HepG2 (cell line): Measurements from ENCODE around the gene FLYWCH1. TPM values are rescaled to one million over a fixed set of nuclear protein-coding genes. Genes with fewer than 3 reads are reported as not detected.
A peak's percentile ranks its signal among the peaks of the same experiment; 100 is the strongest.
"Not testable (repeated sequence)": the region's sequence is repeated elsewhere in the genome, so short reads cannot be mapped to it uniquely, and the experiment has no call there.

Experiments used
- ATAC-seq: fragments of 200-7000 bp; cut with Tn5 transposase; 3 replicates; pipeline ENCODE4 v1.9.1; 2020; ENCODE audit warnings: mild to moderate bottlenecking, moderate library complexity
- BruUV-seq: library from RNA; stranded (reverse); fragments of 400-500 nt; replicated peaks from 2 replicates; lab custom pipeline; 2021; lab: Mats Ljungman, UMichigan
- CTCF ChIA-PET: fragments of 300-600 bp; formaldehyde crosslinking; extraction: SDS; loops from one replicate; lab custom pipeline; 2021; ENCODE audit warnings: low total read pairs, inconsistent platforms, low intra/inter-chr PET ratio; lab: Yijun Ruan, JAX
- POLR2A ChIA-PET: fragments of 350-600 bp; sonication (Branson Sonifier 250); formaldehyde crosslinking; loops from one replicate; lab custom pipeline; 2020; ENCODE audit warnings: antibody characterized with exemption, inconsistent platforms; lab: Yijun Ruan, JAX
- DNase-seq: peaks from one replicate; pipeline ENCODE4 v3.0.0-alpha.2; 2015; ENCODE audit warnings: low spot score
- FAIRE-seq: peaks from 3 replicates; lab custom pipeline; 2011; peaks lifted over from hg19 to GRCh38; lab: Jason Lieb, UNC
- H2AFZ ChIP-seq: one replicate; pipeline ENCODE4 v1.6.1; 2011; ENCODE audit warnings: low read length, inconsistent platforms
- H3K27ac ChIP-seq: fragments of 300-600 bp; 3 replicates; pipeline ENCODE4 v1.8.0; 2011; ENCODE audit warnings: mixed run types, mild to moderate bottlenecking, mixed read lengths, low read length, inconsistent platforms; ENCODE audit not compliant: insufficient read depth; ENCODE audit errors: extremely low read length
- H3K27me3 ChIP-seq, 2 experiments: fragments of 200-600 bp in 1 of 2; 2 replicates in 1 of 2; 3 replicates in 1 of 2; pipeline versions ENCODE4 v1.6.0 to v1.8.0; 2011; ENCODE audit warnings: low read length in 2 of 2, mild to moderate bottlenecking in 2 of 2, moderate library complexity in 2 of 2, inconsistent platforms in 1 of 2; ENCODE audit not compliant: insufficient read depth in 2 of 2, control insufficient read depth in 1 of 2
- H3K36me3 ChIP-seq, 2 experiments: fragments of 200-600 bp in 1 of 2; replicated peaks in 1 of 2; 2 replicates in 1 of 2; 3 replicates in 1 of 2; pipeline versions ENCODE4 v1.5.1 to v1.8.0; 2011; ENCODE audit warnings: low read length in 2 of 2, inconsistent platforms in 1 of 2; ENCODE audit not compliant: insufficient read depth in 2 of 2, control insufficient read depth in 1 of 2
- H3K4me1 ChIP-seq: 2 replicates; pipeline ENCODE4 v1.5.1; 2012; ENCODE audit warnings: low read length, inconsistent platforms; ENCODE audit not compliant: insufficient read depth
- H3K4me2 ChIP-seq: 2 replicates; pipeline ENCODE4 v1.6.0; 2011; ENCODE audit warnings: low read depth, low read length, inconsistent platforms
- H3K4me3 ChIP-seq, 3 experiments: fragments of 200-600 bp in 1 of 3; sonication (generic), shearing (Covaris generic) in 1 of 3; replicated peaks in 1 of 3; 2 replicates each; pipeline ENCODE4 v1.5.1; 2011 to 2016; ENCODE audit warnings: low read length in 3 of 3, inconsistent platforms in 2 of 3, low read depth in 2 of 3, mild to moderate bottlenecking in 2 of 3, control low read depth in 1 of 3, mixed read lengths in 1 of 3; ENCODE audit not compliant: insufficient read depth in 1 of 3
- H3K79me2 ChIP-seq: one replicate; pipeline ENCODE4 v1.6.1; 2011; ENCODE audit warnings: low read length, inconsistent platforms; ENCODE audit not compliant: insufficient read depth
- H3K9ac ChIP-seq: 2 replicates; pipeline ENCODE4 v1.6.0; 2011; ENCODE audit warnings: mild to moderate bottlenecking, low read depth, low read length, inconsistent platforms; ENCODE audit not compliant: insufficient read depth
- H3K9me3 ChIP-seq: 2 replicates; pipeline ENCODE4 v1.5.1; 2012; ENCODE audit warnings: mild to moderate bottlenecking, low read length
- H4K20me1 ChIP-seq: 2 replicates; pipeline ENCODE4 v1.6.0; 2011; ENCODE audit warnings: inconsistent platforms, mild to moderate bottlenecking, low read length, moderate library complexity; ENCODE audit not compliant: insufficient read depth
- CTCF ChIP-seq: sonication (generic); formaldehyde crosslinking; IDR thresholded peaks from 2 replicates; pipeline ENCODE4 v1.5.0; 2020; ENCODE audit warnings: mild to moderate bottlenecking, missing genetic modification reagents, moderate library complexity
- RAD21 ChIP-seq: fragments of 450-650 bp; formaldehyde crosslinking; IDR thresholded peaks from 2 replicates; pipeline ENCODE4 v1.5.0; 2020; ENCODE audit warnings: mild to moderate bottlenecking
- RFX1 ChIP-seq: fragments of 450-650 bp; IDR thresholded peaks from 2 replicates; pipeline ENCODE4 v1.6.1; 2017
- SAP130 ChIP-seq: IDR thresholded peaks from 2 replicates; pipeline ENCODE4 v1.6.1; 2016; ENCODE audit warnings: low read depth
- STAG1 ChIP-seq: sonication (generic); formaldehyde crosslinking; IDR thresholded peaks from 2 replicates; pipeline ENCODE4 v1.4.0; 2020; ENCODE audit warnings: missing genetic modification reagents
- WGBS: methylation state at CpG from one replicate; pipeline ENCODE4 v1.1.6; 2017; ENCODE audit warnings: low lambda C conversion rate; 5-methylcytosine and 5-hydroxymethylcytosine counted together
- in situ Hi-C: cut with HindIII; loops from 2 replicates; pipeline ENCODE4 v1.10.0; 2017; ENCODE audit warnings: low pct_unique_long_range_greater_than_20kb; ENCODE audit not compliant: extremely low pct_ligation_motif_present
- intact Hi-C: fragments of 100-400 bp; cut with micrococcal nuclease; formaldehyde crosslinking; loops from one replicate; pipeline ENCODE4 v1.10.0; 2022; ENCODE audit not compliant: unreplicated experiment
- polyA plus RNA-seq, 8 experiments: library from polyadenylated mRNA; depleted of rRNA in 3 of 8; stranded (reverse) in 7 of 8; unstranded in 1 of 8; fragments of >200 nt; fragmentation: Illumina TruSeq in 4 of 8; extraction: Trizol in 4 of 8; gene quantifications; 2 replicates each; pipeline versions ENCODE4 v1.2.1 to v1.2.3, GENCODE V29; 2011 to 2016; ENCODE audit warnings: low read depth in 4 of 8, missing spikeins in 1 of 8, mixed read lengths in 1 of 8; ENCODE audit not compliant: insufficient read depth in 1 of 8
- total RNA-seq, 5 experiments: library from RNA; depleted of rRNA; stranded (reverse); fragments of >200 nt; fragmentation: Illumina TruSeq; extraction: Trizol; gene quantifications; 2 replicates each; pipeline ENCODE4 v1.2.3, GENCODE V29; 2016; ENCODE audit warnings: low read depth in 1 of 5

FLYWCH1 gene
- total and polyA plus RNA-seq, 2 of the 13 experiments (the other 11 are each of a cell fraction or from before 2014, with no cell fraction given), result 7.3 to 12.4 TPM

GRCh38 chr16:2907084-2907753 is 4.5 kb upstream of the FLYWCH1 start:
- peak overlapping the region in 1 of 3 experiments; percentile 60; a peak in 2 of 6 replicates for H3K4me3 ChIP-seq
- FAIRE-seq, BruUV-seq, H3K9me3 ChIP-seq, H3K79me2 ChIP-seq, ATAC-seq, H4K20me1 ChIP-seq, H3K27me3 ChIP-seq, H3K27ac ChIP-seq, in situ Hi-C loops, H3K9ac ChIP-seq, H2AFZ ChIP-seq, intact Hi-C loops, H3K36me3 ChIP-seq: not testable (repeated sequence)
- CTCF ChIA-PET, result interaction anchor here (0.8 to 1.0 kb wide), 2 partner anchors 24 to 32 kb away, joined by 3 to 5 read pairs; partner anchors contain the start of gene FLYWCH2
- POLR2A ChIA-PET, result interaction anchor here (2.1 to 3.5 kb wide), 3 partner anchors 24 to 40 kb away, joined by 9 to 96 read pairs (median 28); partner anchors contain the start of gene FLYWCH2
- H3K4me2 ChIP-seq, result peak overlapping the region; percentile 84; the same call in 1 of the 2 replicates
- DNase-seq, result peak; percentile 12
- TF ChIP-seq RAD21 (peak; percentile 56), STAG1 (peak; percentile 25), SAP130 (CRISPR knock-in tag) (peak; percentile 32; the same call in 1 of the 2 replicates), RFX1 (peak; percentile 23; the same call in 1 of the 2 replicates), CTCF (CRISPR knock-in tag) (peak; percentile 54)
- WGBS, result 5% methylated on average over 16 of the region's 17 CpGs
- H3K4me1 ChIP-seq, result peaks cover 26% of the 10 kb centered on the region
